HG03442 (cell line): ENCODE results near the gene TTLL9.
A peak's percentile ranks its signal among the peaks of the same experiment; 100 is the strongest.
"Not testable (repeated sequence)": the region's sequence is repeated elsewhere in the genome, so short reads cannot be mapped to it uniquely, and the experiment has no call there.

Source experiments
- ATAC-seq: cut with Tn5 transposase; IDR thresholded peaks from one replicate; pipeline ENCODE4 v1.9.1; 2021; ENCODE audit warnings: mild to moderate bottlenecking, moderate library complexity; ENCODE audit not compliant: unreplicated experiment

Gene TTLL9, protein sequence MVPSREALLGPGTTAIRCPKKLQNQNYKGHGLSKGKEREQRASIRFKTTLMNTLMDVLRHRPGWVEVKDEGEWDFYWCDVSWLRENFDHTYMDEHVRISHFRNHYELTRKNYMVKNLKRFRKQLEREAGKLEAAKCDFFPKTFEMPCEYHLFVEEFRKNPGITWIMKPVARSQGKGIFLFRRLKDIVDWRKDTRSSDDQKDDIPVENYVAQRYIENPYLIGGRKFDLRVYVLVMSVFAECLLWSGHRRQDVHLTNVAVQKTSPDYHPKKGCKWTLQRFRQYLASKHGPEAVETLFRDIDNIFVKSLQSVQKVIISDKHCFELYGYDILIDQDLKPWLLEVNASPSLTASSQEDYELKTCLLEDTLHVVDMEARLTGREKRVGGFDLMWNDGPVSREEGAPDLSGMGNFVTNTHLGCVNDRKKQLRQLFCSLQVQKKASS

GRCh38 chr20:31869942-31870725, at the start of gene TTLL9, which contains the start of gene DUSP15:
Gene TTLL9 (plus strand): TSS chr20:31870634. CDS start chr20:31871127, 493 bp downstream.
Gene DUSP15 (minus strand): TSS chr20:31870527. CDS start chr20:31870337, 190 bp downstream.
- ATAC-seq = no peak

GRCh38 chr20:31821427-31821826, 49.0 kb upstream of the TTLL9 start:
- ATAC-seq = no peak

DNA sequence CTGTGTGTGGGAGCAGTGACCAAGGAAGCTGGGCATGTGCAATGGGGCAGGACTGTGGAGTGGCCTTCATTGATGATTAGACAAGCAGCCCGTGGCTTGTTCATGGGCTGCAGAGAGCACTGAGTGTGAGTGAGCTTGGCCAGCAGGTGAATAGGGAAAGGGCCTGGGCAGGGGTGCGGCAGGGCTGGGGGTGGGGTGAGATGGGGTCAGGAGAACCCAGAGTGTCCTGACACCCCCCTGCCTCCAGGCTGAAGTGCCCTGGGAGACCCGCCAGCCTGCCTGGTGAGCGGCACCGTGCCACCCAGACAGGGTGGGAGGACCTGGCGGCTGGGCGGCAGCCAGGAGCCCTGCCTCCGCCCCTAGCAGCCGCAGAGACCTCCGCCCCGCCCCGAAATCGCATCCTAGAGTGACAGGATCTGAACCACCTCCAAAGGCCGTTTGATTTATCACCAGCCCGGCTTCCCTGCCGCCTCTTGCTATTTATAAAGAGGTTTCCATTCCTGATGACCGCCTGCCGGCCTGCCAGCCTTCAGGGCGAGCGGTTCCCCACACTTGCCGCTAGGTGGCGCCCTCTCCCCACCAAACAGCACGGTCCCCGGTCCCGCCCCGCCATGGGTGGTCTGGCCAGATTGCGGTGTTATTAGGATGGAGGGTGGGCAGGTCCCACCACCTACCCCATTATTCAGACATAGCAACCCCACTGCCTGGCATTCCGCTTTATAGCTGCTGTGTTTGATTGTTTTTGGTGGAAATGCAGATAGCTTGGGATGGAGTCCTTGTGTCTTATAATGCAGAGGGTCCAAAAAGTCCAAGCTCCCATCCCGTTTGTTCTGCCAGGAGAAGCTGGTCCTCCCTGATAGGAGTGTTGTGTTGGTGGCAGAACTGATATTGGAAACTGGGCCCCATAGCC, 47.8 kb upstream of the TTLL9 start:
- no peak for ATAC-seq

GRCh38 chr20:31823360-31824124, 46.9 kb upstream of the TTLL9 start:
- ATAC-seq = no peak

- ATAC-seq = no peak
Observed at GRCh38 chr20:31824125-31824485, 46.3 kb upstream of the TTLL9 start.

GRCh38 chr20:31824554-31825313, 45.7 kb upstream of the TTLL9 start:
- no peak for ATAC-seq

GRCh38 chr20:31826074-31826473, 44.4 kb upstream of the TTLL9 start:
- ATAC-seq = no peak

- ATAC-seq = no peak
Observed at GRCh38 chr20:31827059-31827458, 43.4 kb upstream of the TTLL9 start.

DNA sequence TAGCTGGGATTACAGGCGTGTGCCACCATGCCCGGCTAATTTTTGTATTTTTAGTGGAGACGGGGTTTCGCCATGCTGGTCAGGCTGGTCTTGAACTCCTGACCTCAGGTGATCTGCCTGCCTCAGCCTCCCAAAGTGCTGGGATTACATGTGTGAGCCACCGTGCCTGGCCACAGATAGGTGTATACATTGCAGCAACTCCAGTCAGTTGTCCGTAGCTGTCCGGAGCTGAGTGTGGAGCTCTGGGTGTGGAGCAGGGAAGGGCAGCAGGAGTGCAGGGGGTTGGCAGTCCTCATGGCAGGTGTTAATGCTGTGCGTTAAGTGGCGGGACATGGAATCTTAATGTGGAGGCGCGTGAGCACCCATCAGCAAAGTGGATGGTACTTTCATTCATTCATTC, 42.4 kb upstream of the TTLL9 start:
- ATAC-seq = not testable (repeated sequence)

DNA sequence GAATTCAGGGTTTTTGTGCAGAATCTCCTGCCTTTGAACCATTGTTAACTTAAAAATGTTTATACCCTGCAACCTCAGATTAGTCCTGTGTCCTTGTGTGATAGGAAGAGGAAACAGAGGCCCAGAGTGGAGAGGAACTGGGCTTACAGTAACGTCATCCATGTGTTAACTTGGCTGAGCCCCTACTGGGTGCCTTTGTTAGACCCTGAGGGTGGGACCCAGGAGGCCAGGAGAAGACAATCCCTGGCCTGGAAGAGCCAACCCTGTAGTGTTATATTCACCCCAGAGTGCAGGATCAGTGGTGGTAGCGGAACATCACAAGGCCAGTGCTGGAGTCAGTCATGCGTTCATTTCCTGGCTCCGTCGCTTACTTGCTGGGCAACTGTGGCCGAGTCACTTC, 40.7 kb upstream of the TTLL9 start:
- ATAC-seq = no peak

DNA sequence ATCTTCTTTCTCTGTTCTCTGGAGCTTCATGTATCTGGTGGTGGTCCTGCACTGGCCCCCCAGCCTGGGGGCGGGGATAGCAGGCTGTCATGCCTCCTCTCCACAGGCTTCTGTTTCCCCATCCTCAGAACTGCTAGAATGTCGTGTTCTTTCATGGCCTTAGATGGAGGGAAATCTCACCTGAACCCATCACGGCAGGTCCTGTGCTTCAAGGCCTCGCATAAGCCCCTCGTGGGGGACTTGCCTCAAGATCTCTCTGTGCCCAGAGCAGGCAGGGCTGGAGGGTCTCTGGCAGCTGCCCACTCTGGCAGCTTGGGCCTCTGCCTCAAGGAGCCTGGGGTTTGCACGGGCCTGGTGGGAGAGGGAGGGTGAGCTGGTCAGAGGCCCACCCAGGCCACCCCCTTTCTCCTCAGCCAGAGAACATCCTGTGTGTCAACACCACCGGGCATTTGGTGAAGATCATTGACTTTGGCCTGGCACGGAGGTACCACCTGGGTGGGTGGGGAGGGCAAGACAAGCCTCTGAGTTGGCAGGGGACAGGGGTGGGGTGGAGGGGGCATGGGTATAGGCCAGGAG, 39.9 kb upstream of the TTLL9 start:
- ATAC-seq = no peak

GRCh38 chr20:31831211-31831610, 39.2 kb upstream of the TTLL9 start:
- no peak for ATAC-seq

DNA sequence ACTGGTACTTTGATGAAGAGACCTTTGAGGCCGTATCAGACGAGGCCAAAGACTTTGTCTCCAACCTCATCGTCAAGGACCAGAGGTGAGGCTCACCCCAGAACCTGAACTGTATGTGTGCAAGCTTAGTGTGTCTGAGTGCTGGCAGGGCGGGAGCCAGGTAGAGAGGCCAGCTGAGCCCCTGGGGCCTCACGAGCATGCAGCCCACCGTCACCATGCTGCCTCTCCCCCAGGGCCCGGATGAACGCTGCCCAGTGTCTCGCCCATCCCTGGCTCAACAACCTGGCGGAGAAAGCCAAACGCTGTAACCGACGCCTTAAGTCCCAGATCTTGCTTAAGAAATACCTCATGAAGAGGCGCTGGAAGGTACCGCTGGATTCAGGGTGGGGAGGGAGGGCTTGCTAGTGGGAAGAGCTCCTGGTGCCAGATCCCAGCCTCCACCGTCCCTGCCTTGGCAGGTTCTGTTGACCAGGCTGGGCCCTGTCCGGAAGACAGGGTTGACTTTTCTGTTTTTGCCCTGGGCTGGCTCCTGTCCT, 38.6 kb upstream of the TTLL9 start:
- no peak for ATAC-seq

DNA sequence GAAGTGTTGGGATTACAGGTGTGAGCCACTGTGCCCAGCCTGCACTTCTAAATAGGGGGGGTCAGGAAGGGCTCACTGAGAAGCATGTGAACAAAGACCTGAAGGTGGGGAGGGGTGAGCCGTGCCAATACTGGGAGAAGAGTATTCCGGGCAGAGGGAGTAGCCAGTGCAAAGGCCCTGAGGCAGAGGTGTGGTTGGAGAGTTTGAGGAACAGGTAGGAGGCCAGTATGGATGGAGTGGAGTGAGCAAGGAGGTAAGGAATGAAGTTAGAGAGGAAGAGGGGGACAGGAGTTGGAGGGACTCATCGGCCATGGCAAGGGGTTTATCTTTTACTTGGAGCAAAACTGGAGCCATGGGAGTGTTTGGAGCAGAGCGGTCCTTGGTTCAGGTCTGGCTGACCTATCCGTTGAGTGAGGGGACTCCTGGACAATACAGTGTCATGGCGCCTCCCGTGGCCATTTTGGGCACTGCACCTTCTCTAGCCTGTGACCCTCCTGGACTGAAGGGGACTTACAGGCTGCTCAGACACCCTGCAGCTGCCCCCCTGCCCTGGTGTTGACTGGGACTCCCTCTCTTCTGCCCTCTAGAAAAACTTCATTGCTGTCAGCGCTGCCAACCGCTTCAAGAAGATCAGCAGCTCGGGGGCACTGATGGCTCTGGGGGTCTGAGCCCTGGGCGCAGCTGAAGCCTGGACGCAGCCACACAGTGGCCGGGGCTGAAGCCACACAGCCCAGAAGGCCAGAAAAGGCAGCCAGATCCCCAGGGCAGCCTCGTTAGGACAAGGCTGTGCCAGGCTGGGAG, 37.1 kb upstream of the TTLL9 start:
- ATAC-seq = no peak

- no peak for ATAC-seq
Observed at GRCh38 chr20:31833931-31834521, 36.4 kb upstream of the TTLL9 start.

- ATAC-seq = no peak
Observed at GRCh38 chr20:31835554-31835953, 34.9 kb upstream of the TTLL9 start.

GRCh38 chr20:31835977-31836852, 34.2 kb upstream of the TTLL9 start:
- peak; percentile 68 for ATAC-seq
